Keratinocyte (primary cell): ENCODE data around the gene ATPAF2. TPM values are rescaled to one million over a fixed set of nuclear protein-coding genes. Genes with fewer than 3 reads are reported as not detected.
A peak's percentile ranks its signal among the peaks of the same experiment; 100 is the strongest.

Source experiments
- DNase-seq: peaks from one replicate; pipeline ENCODE4 v3.0.0-alpha.2; 2011; ENCODE audit warnings: low read depth, missing footprints, low spot score
- FAIRE-seq: peaks from 2 replicates; lab custom pipeline; 2011; peaks lifted over from hg19 to GRCh38; lab: Jason Lieb, UNC
- H2AFZ ChIP-seq: 2 replicates; pipeline ENCODE4 v1.6.0; 2012; ENCODE audit warnings: low read length, control low read depth, inconsistent platforms; ENCODE audit not compliant: control insufficient read depth
- H3K27ac ChIP-seq: 2 replicates; pipeline ENCODE4 v1.5.1; 2011; ENCODE audit warnings: low read length; ENCODE audit not compliant: control insufficient read depth, insufficient read depth
- H3K27me3 ChIP-seq: 3 replicates; pipeline ENCODE4 v1.6.0; 2011; ENCODE audit warnings: low read length; ENCODE audit not compliant: control insufficient read depth, insufficient read depth; ENCODE audit errors: extremely low read depth
- H3K36me3 ChIP-seq, 2 experiments: 2 replicates in 1 of 2; 3 replicates in 1 of 2; pipeline ENCODE4 v1.5.1; 2011; ENCODE audit warnings: low read length in 2 of 2, mild to moderate bottlenecking in 1 of 2; ENCODE audit not compliant: control insufficient read depth in 2 of 2, insufficient read depth in 2 of 2; ENCODE audit errors: extremely low read depth in 1 of 2
- H3K4me1 ChIP-seq: 3 replicates; pipeline ENCODE4 v1.5.1; 2011; ENCODE audit warnings: low read length; ENCODE audit not compliant: control insufficient read depth, insufficient read depth; ENCODE audit errors: extremely low read depth
- H3K4me2 ChIP-seq: 3 replicates; pipeline ENCODE4 v1.6.0; 2011; ENCODE audit warnings: low read depth, low read length; ENCODE audit not compliant: control insufficient read depth, insufficient read depth; ENCODE audit errors: extremely low read depth
- H3K4me3 ChIP-seq, 3 experiments: fragments of 200-600 bp in 1 of 3; sonication (generic) in 1 of 3; 2 replicates in 2 of 3; 3 replicates in 1 of 3; pipeline ENCODE4 v1.5.1; 2011 to 2016; ENCODE audit warnings: low read length in 3 of 3, mild to moderate bottlenecking in 3 of 3, control low read depth in 2 of 3, inconsistent platforms in 1 of 3, low read depth in 1 of 3, mixed read lengths in 1 of 3, mixed run types in 1 of 3, moderate library complexity in 1 of 3; ENCODE audit not compliant: control insufficient read depth in 2 of 3, insufficient read depth in 2 of 3; ENCODE audit errors: extremely low read depth in 1 of 3
- H3K79me2 ChIP-seq: 2 replicates; pipeline ENCODE4 v1.6.0; 2012; ENCODE audit warnings: low read length; ENCODE audit not compliant: control insufficient read depth, insufficient read depth
- H3K9ac ChIP-seq: 3 replicates; pipeline ENCODE4 v1.6.0; 2011; ENCODE audit warnings: low read length; ENCODE audit not compliant: control insufficient read depth, insufficient read depth; ENCODE audit errors: extremely low read depth
- H3K9me1 ChIP-seq: 3 replicates; pipeline ENCODE4 v1.6.0; 2011; ENCODE audit warnings: low read length; ENCODE audit not compliant: control insufficient read depth, insufficient read depth; ENCODE audit errors: extremely low read depth
- H3K9me3 ChIP-seq: 2 replicates; pipeline ENCODE4 v1.5.1; 2012; ENCODE audit warnings: low read depth, low read length; ENCODE audit not compliant: control insufficient read depth
- H4K20me1 ChIP-seq: 3 replicates; pipeline ENCODE4 v1.6.0; 2011; ENCODE audit warnings: low read length; ENCODE audit not compliant: control insufficient read depth, insufficient read depth; ENCODE audit errors: extremely low read depth
- CTCF ChIP-seq, 3 experiments: IDR thresholded peaks in 1 of 3; conservative IDR thresholded peaks in 1 of 3; optimal IDR thresholded peaks in 1 of 3; 2 replicates in 2 of 3; 3 replicates in 1 of 3; pipeline versions ENCODE3 to v1.5.1; 2011; ENCODE audit warnings: low read length in 3 of 3, mild to moderate bottlenecking in 3 of 3, moderate library complexity in 2 of 3, control low read depth in 1 of 3, inconsistent platforms in 1 of 3; ENCODE audit not compliant: insufficient read depth in 2 of 3; ENCODE audit errors: extremely low read depth in 1 of 3
- EZH2 ChIP-seq: IDR thresholded peaks from one replicate; pipeline ENCODE4 v1.6.1; 2012; ENCODE audit warnings: inconsistent platforms, mild to moderate bottlenecking, low read length, moderate library complexity
- dilution Hi-C: fragments of 300-500 bp; cut with MboI; formaldehyde crosslinking; loops from one replicate; pipeline ENCODE4 v1.7.0; 2020; ENCODE audit warnings: low sequenced_read_pairs; ENCODE audit not compliant: extremely low pct_ligation_motif_present
- polyA plus RNA-seq, 5 experiments: library from polyadenylated mRNA; depleted of rRNA in 3 of 5; stranded (reverse) in 3 of 5; stranded (forward) in 1 of 5; unstranded in 1 of 5; fragments of >200 nt; gene quantifications; 1 replicate in 1 of 5; 2 replicates in 3 of 5; 3 replicates in 1 of 5; pipeline versions ENCODE4 v1.2.1 to v1.2.3, GENCODE V29; 2011 to 2012; ENCODE audit warnings: missing spikeins in 2 of 5, low read depth in 1 of 5, low replicate concordance in 1 of 5

The ATPAF2 gene
- polyA plus RNA-seq, 1 donor (not counting 4 experiments of a cell fraction or from before 2014, with no cell fraction given), result 24.4 TPM

GRCh38 chr17:18042983-18043382 lies 4.0 kb upstream of the ATPAF2 start:
- no peak overlapping the region for H3K4me2 ChIP-seq
- no peaks in the 10 kb centered on the region for H4K20me1 ChIP-seq
- no peak overlapping the region for H3K27ac ChIP-seq
- H3K4me3 ChIP-seq, result no peak overlapping the region
- H3K36me3 ChIP-seq, result peaks cover 18 to 24% of the 10 kb centered on the region in 2 experiments
- no peak for FAIRE-seq
- H3K9ac ChIP-seq, result no peak overlapping the region
- H3K27me3 ChIP-seq, result no peaks in the 10 kb centered on the region
- DNase-seq, result no peak
- TF ChIP-seq CTCF (optimal IDR thresholded peaks at IDR 0.05 in 1 of 3, IDR thresholded peaks at IDR 0.05 in 1 of 3, conservative IDR thresholded peaks at IDR 0.05 in 1 of 3; ENCODE audit: extremely low read depth in 1 of 3, insufficient read depth in 2 of 3, low read length in 3 of 3), result no peak
- H2AFZ ChIP-seq, result no peak overlapping the region
- H3K4me1 ChIP-seq, result peaks cover 30% of the 10 kb centered on the region
- peaks cover 55% of the 10 kb centered on the region for H3K79me2 ChIP-seq
- dilution Hi-C loops, result no loop called here
- H3K9me1 ChIP-seq, result no peaks in the 10 kb centered on the region
- H3K9me3 ChIP-seq, result no peaks in the 10 kb centered on the region

- H2AFZ ChIP-seq, result no peak overlapping the region
- TF ChIP-seq EZH2, result no peak
- no peak for TF ChIP-seq CTCF (optimal IDR thresholded peaks at IDR 0.05 in 1 of 3, IDR thresholded peaks at IDR 0.05 in 1 of 3, conservative IDR thresholded peaks at IDR 0.05 in 1 of 3; ENCODE audit: extremely low read depth in 1 of 3, insufficient read depth in 2 of 3, low read length in 3 of 3)
- H3K27ac ChIP-seq, result peak overlapping the region; percentile 32
- peaks cover 66% of the 10 kb centered on the region for H3K79me2 ChIP-seq
- no peak overlapping the region for H3K9ac ChIP-seq
- dilution Hi-C loops, result no loop called here
- H4K20me1 ChIP-seq, result no peaks in the 10 kb centered on the region
- no peak for DNase-seq
- peak; percentile 74 for FAIRE-seq
- no peaks in the 10 kb centered on the region for H3K9me1 ChIP-seq
- no peaks in the 10 kb centered on the region for H3K27me3 ChIP-seq
- H3K36me3 ChIP-seq, result peaks cover 12 to 24% of the 10 kb centered on the region in 2 experiments
- H3K4me1 ChIP-seq, result peaks cover 37% of the 10 kb centered on the region
- H3K4me3 ChIP-seq, result peak overlapping the region in 1 of 3 experiments; percentile 25
- H3K4me2 ChIP-seq, result peak overlapping the region; percentile 80
- no peaks in the 10 kb centered on the region for H3K9me3 ChIP-seq
These were observed 2.8 kb upstream of the ATPAF2 start for GRCh38 chr17:18041776-18042175.
